Keratinocyte (primary cell): ENCODE results near the gene LRP1B. TPM values are rescaled to one million over a fixed set of nuclear protein-coding genes. Genes with fewer than 3 reads are reported as not detected.

ENCODE experiments used
- DNase-seq: peaks from one replicate; pipeline ENCODE4 v3.0.0-alpha.2; 2011; ENCODE audit warnings: low read depth, missing footprints, low spot score
- FAIRE-seq: peaks from 2 replicates; lab custom pipeline; 2011; peaks lifted over from hg19 to GRCh38; lab: Jason Lieb, UNC
- H2AFZ ChIP-seq: 2 replicates; pipeline ENCODE4 v1.6.0; 2012; ENCODE audit warnings: low read length, control low read depth, inconsistent platforms; ENCODE audit not compliant: control insufficient read depth
- H3K27ac ChIP-seq: 2 replicates; pipeline ENCODE4 v1.5.1; 2011; ENCODE audit warnings: low read length; ENCODE audit not compliant: control insufficient read depth, insufficient read depth
- H3K27me3 ChIP-seq: 3 replicates; pipeline ENCODE4 v1.6.0; 2011; ENCODE audit warnings: low read length; ENCODE audit not compliant: control insufficient read depth, insufficient read depth; ENCODE audit errors: extremely low read depth
- H3K36me3 ChIP-seq, 2 experiments: 2 replicates in 1 of 2; 3 replicates in 1 of 2; pipeline ENCODE4 v1.5.1; 2011; ENCODE audit warnings: low read length in 2 of 2, mild to moderate bottlenecking in 1 of 2; ENCODE audit not compliant: control insufficient read depth in 2 of 2, insufficient read depth in 2 of 2; ENCODE audit errors: extremely low read depth in 1 of 2
- H3K4me1 ChIP-seq: 3 replicates; pipeline ENCODE4 v1.5.1; 2011; ENCODE audit warnings: low read length; ENCODE audit not compliant: control insufficient read depth, insufficient read depth; ENCODE audit errors: extremely low read depth
- H3K4me2 ChIP-seq: 3 replicates; pipeline ENCODE4 v1.6.0; 2011; ENCODE audit warnings: low read depth, low read length; ENCODE audit not compliant: control insufficient read depth, insufficient read depth; ENCODE audit errors: extremely low read depth
- H3K4me3 ChIP-seq, 3 experiments: fragments of 200-600 bp in 1 of 3; sonication (generic) in 1 of 3; 2 replicates in 2 of 3; 3 replicates in 1 of 3; pipeline ENCODE4 v1.5.1; 2011 to 2016; ENCODE audit warnings: low read length in 3 of 3, mild to moderate bottlenecking in 3 of 3, control low read depth in 2 of 3, inconsistent platforms in 1 of 3, low read depth in 1 of 3, mixed read lengths in 1 of 3, mixed run types in 1 of 3, moderate library complexity in 1 of 3; ENCODE audit not compliant: control insufficient read depth in 2 of 3, insufficient read depth in 2 of 3; ENCODE audit errors: extremely low read depth in 1 of 3
- H3K79me2 ChIP-seq: 2 replicates; pipeline ENCODE4 v1.6.0; 2012; ENCODE audit warnings: low read length; ENCODE audit not compliant: control insufficient read depth, insufficient read depth
- H3K9ac ChIP-seq: 3 replicates; pipeline ENCODE4 v1.6.0; 2011; ENCODE audit warnings: low read length; ENCODE audit not compliant: control insufficient read depth, insufficient read depth; ENCODE audit errors: extremely low read depth
- H3K9me1 ChIP-seq: 3 replicates; pipeline ENCODE4 v1.6.0; 2011; ENCODE audit warnings: low read length; ENCODE audit not compliant: control insufficient read depth, insufficient read depth; ENCODE audit errors: extremely low read depth
- H3K9me3 ChIP-seq: 2 replicates; pipeline ENCODE4 v1.5.1; 2012; ENCODE audit warnings: low read depth, low read length; ENCODE audit not compliant: control insufficient read depth
- H4K20me1 ChIP-seq: 3 replicates; pipeline ENCODE4 v1.6.0; 2011; ENCODE audit warnings: low read length; ENCODE audit not compliant: control insufficient read depth, insufficient read depth; ENCODE audit errors: extremely low read depth
- CTCF ChIP-seq, 3 experiments: IDR thresholded peaks in 1 of 3; conservative IDR thresholded peaks in 1 of 3; optimal IDR thresholded peaks in 1 of 3; 2 replicates in 2 of 3; 3 replicates in 1 of 3; pipeline versions ENCODE3 to v1.5.1; 2011; ENCODE audit warnings: low read length in 3 of 3, mild to moderate bottlenecking in 3 of 3, moderate library complexity in 2 of 3, control low read depth in 1 of 3, inconsistent platforms in 1 of 3; ENCODE audit not compliant: insufficient read depth in 2 of 3; ENCODE audit errors: extremely low read depth in 1 of 3
- EZH2 ChIP-seq: IDR thresholded peaks from one replicate; pipeline ENCODE4 v1.6.1; 2012; ENCODE audit warnings: inconsistent platforms, mild to moderate bottlenecking, low read length, moderate library complexity
- dilution Hi-C: fragments of 300-500 bp; cut with MboI; formaldehyde crosslinking; loops from one replicate; pipeline ENCODE4 v1.7.0; 2020; ENCODE audit warnings: low sequenced_read_pairs; ENCODE audit not compliant: extremely low pct_ligation_motif_present
- polyA plus RNA-seq, 5 experiments: library from polyadenylated mRNA; depleted of rRNA in 3 of 5; stranded (reverse) in 3 of 5; stranded (forward) in 1 of 5; unstranded in 1 of 5; fragments of >200 nt; gene quantifications; 1 replicate in 1 of 5; 2 replicates in 3 of 5; 3 replicates in 1 of 5; pipeline versions ENCODE4 v1.2.1 to v1.2.3, GENCODE V29; 2011 to 2012; ENCODE audit warnings: missing spikeins in 2 of 5, low read depth in 1 of 5, low replicate concordance in 1 of 5

The LRP1B gene
- polyA plus RNA-seq, 1 donor (not counting 4 experiments of a cell fraction or from before 2014, with no cell fraction given): not detected

GRCh38 chr2:141554810-141555209, 576.0 kb downstream of the LRP1B start:
- dilution Hi-C loops: no loop called here
- Histone ChIP-seq H3K9me1 (no peaks in the 10 kb centered on the region), H3K79me2 (no peaks in the 10 kb centered on the region), H4K20me1 (no peaks in the 10 kb centered on the region), H3K9me3 (no peaks in the 10 kb centered on the region), H3K4me3 (no peak overlapping the region), H3K27ac (no peak overlapping the region), H3K4me2 (no peak overlapping the region), H2AFZ (no peak overlapping the region), H3K27me3 (no peaks in the 10 kb centered on the region), H3K36me3 (no peaks in the 10 kb centered on the region), H3K4me1 (peaks cover 10% of the 10 kb centered on the region), H3K9ac (no peak overlapping the region)
- DNase-seq: no peak
- no peak for TF ChIP-seq EZH2
- peak; percentile 37 to 55 (median 44) for TF ChIP-seq CTCF (optimal IDR thresholded peaks at IDR 0.05 in 1 of 3, IDR thresholded peaks at IDR 0.05 in 1 of 3, conservative IDR thresholded peaks at IDR 0.05 in 1 of 3; ENCODE audit: extremely low read depth in 1 of 3, insufficient read depth in 2 of 3, low read length in 3 of 3)
- peak; percentile 61 for FAIRE-seq

- Histone ChIP-seq H3K4me2 (no peak overlapping the region), H2AFZ (no peak overlapping the region), H3K9me1 (no peaks in the 10 kb centered on the region), H3K27ac (no peak overlapping the region), H3K79me2 (no peaks in the 10 kb centered on the region), H3K36me3 (no peaks in the 10 kb centered on the region), H3K9me3 (no peaks in the 10 kb centered on the region), H3K4me3 (no peak overlapping the region), H4K20me1 (no peaks in the 10 kb centered on the region), H3K27me3 (no peaks in the 10 kb centered on the region), H3K9ac (no peak overlapping the region), H3K4me1 (no peaks in the 10 kb centered on the region)
- dilution Hi-C loops: no loop called here
- DNase-seq (no peak), FAIRE-seq (no peak)
- TF ChIP-seq EZH2 (no peak), CTCF (optimal IDR thresholded peaks at IDR 0.05 in 1 of 3, IDR thresholded peaks at IDR 0.05 in 1 of 3, conservative IDR thresholded peaks at IDR 0.05 in 1 of 3; ENCODE audit: extremely low read depth in 1 of 3, insufficient read depth in 2 of 3, low read length in 3 of 3) (no peak)
These were observed 596.0 kb downstream of the LRP1B start for GRCh38 chr2:141534666-141535362.
